ENCODE data around the gene RNF207. TPM values are rescaled to one million over a fixed set of nuclear protein-coding genes. Genes with fewer than 3 reads are reported as not detected.

The RNF207 gene
- total and polyA plus RNA-seq, 2 of the 13 experiments (the other 11 are each of a cell fraction or from before 2014, with no cell fraction given) = 9.8 to 15.9 TPM

GRCh38 chr1:6239213-6239752 lies 33.4 kb downstream of the RNF207 start (continued):
- no peak for TF ChIP-seq ZFY (CRISPR knock-in tag; IDR thresholded peaks at IDR 0.05)
- no peak for TF ChIP-seq ZUFSP (CRISPR knock-in tag; IDR thresholded peaks at IDR 0.05; ENCODE audit: borderline replicate concordance)
- TF ChIP-seq LCORL (IDR thresholded peaks at IDR 0.05) = no peak
- no peak for TF ChIP-seq LCORL (CRISPR knock-in tag; IDR thresholded peaks at IDR 0.05)
- no peak for TF ChIP-seq RARG (CRISPR knock-in tag; IDR thresholded peaks at IDR 0.05; ENCODE audit: low read depth)
- TF ChIP-seq YY1 (IDR thresholded peaks at IDR 0.05; ENCODE audit: insufficient read depth, insufficient replicate concordance, low read depth, low read length) = no peak
- TF ChIP-seq ZNF550 (CRISPR knock-in tag; IDR thresholded peaks at IDR 0.05; ENCODE audit: borderline replicate concordance) = no peak
- TF ChIP-seq MYPOP (CRISPR knock-in tag; IDR thresholded peaks at IDR 0.05) = no peak
- TF ChIP-seq SKI (IDR thresholded peaks at IDR 0.05; ENCODE audit: partially characterized antibody) = no peak
- TF ChIP-seq ZNF331 (CRISPR knock-in tag; IDR thresholded peaks at IDR 0.05) = no peak
- no peak for TF ChIP-seq DDIT3 (CRISPR knock-in tag; IDR thresholded peaks at IDR 0.05)
